RWPE1 (cell line): Measurements from ENCODE around the gene POLR2I.
A peak's percentile ranks its signal among the peaks of the same experiment; 100 is the strongest.
"Not testable (repeated sequence)": the region's sequence is repeated elsewhere in the genome, so short reads cannot be mapped to it uniquely, and the experiment has no call there.

Experiments used
- CTCF ChIA-PET: fragments of 350-600 bp; sonication (Branson Sonifier 250); formaldehyde crosslinking; extraction: SDS; loops from one replicate; lab custom pipeline; 2021; lab: Yijun Ruan, JAX
- POLR2A ChIA-PET: fragments of 400-600 bp; formaldehyde crosslinking; extraction: SDS; loops from one replicate; lab custom pipeline; 2020; ENCODE audit warnings: antibody characterized with exemption; ENCODE audit not compliant: low non-redundant PET; lab: Yijun Ruan, JAX
- DNase-seq: peaks from one replicate; pipeline ENCODE4 v3.0.0; 2012; ENCODE audit warnings: low spot score
- H3K27ac ChIP-seq: fragments of 450-650 bp; 2 replicates; pipeline ENCODE4 v1.5.1; 2017
- CTCF ChIP-seq: fragments of 450-650 bp; conservative IDR thresholded peaks from 2 replicates; pipeline ENCODE4 v1.5.1; 2017; ENCODE audit warnings: low read depth, mild to moderate bottlenecking

The POLR2I gene

GRCh38 chr19:36081894-36082293, 32.8 kb downstream of the POLR2I start:
- DNase-seq = no peak
- CTCF ChIA-PET = interaction anchor here (0.7 kb wide), 1 partner anchor 85 kb away, joined by 4 read pairs; no protein-coding TSS in a partner anchor
- 0 out of 2 replicates have a peak overlapping the region, but pooled peaks have one; percentile 18 for H3K27ac ChIP-seq
- no peak for TF ChIP-seq CTCF
- POLR2A ChIA-PET = no interaction called here

- H3K27ac ChIP-seq = 0 out of 2 replicates have a peak overlapping the region, but pooled peaks have one; percentile 18
- ChIA-PET POLR2A (no interaction called here), CTCF (no interaction called here)
- DNase-seq = no peak
- TF ChIP-seq CTCF = no peak
Measured at GRCh38 chr19:36081385-36081784, 33.3 kb downstream of the POLR2I start.

- no peak for TF ChIP-seq CTCF
Measured at GRCh38 chr19:36079389-36079945, 35.2 kb downstream of the POLR2I start.

GRCh38 chr19:36073121-36073876, 41.4 kb downstream of the POLR2I start:
- CTCF ChIA-PET = no interaction called here
- no peak overlapping the region for H3K27ac ChIP-seq
- POLR2A ChIA-PET = no interaction called here
- no peak for TF ChIP-seq CTCF
- no peak for DNase-seq

More at GRCh38 chr19:36079389-36079945, 35.2 kb downstream of the POLR2I start:
- H3K27ac ChIP-seq = no peak overlapping the region
- CTCF ChIA-PET = interaction anchor here (0.6 kb wide), 2 partner anchors 19 to 92 kb away, joined by 3 to 4 read pairs; no protein-coding TSS in a partner anchor
- POLR2A ChIA-PET = no interaction called here
- DNase-seq = no peak

GRCh38 chr19:36072081-36072480, 42.6 kb downstream of the POLR2I start:
- CTCF ChIA-PET = interaction anchor here (0.6 kb wide), 1 partner anchor 19 kb away, joined by 3 read pairs; no protein-coding TSS in a partner anchor
- POLR2A ChIA-PET = no interaction called here

GRCh38 chr19:36068810-36069499, 45.7 kb downstream of the POLR2I start:
- CTCF ChIA-PET, DNase-seq, POLR2A ChIA-PET, H3K27ac ChIP-seq: not testable (repeated sequence)

More at GRCh38 chr19:36072081-36072480, 42.6 kb downstream of the POLR2I start:
- DNase-seq = no peak
- no peak for TF ChIP-seq CTCF
- no peak overlapping the region for H3K27ac ChIP-seq
